ENCODE data around the gene OASL. TPM values are rescaled to one million over a fixed set of nuclear protein-coding genes. Genes with fewer than 3 reads are reported as not detected.

Gene OASL
- total RNA-seq, 2 experiments from 2014 or later = 29.2 to 33.5 TPM

DNA sequence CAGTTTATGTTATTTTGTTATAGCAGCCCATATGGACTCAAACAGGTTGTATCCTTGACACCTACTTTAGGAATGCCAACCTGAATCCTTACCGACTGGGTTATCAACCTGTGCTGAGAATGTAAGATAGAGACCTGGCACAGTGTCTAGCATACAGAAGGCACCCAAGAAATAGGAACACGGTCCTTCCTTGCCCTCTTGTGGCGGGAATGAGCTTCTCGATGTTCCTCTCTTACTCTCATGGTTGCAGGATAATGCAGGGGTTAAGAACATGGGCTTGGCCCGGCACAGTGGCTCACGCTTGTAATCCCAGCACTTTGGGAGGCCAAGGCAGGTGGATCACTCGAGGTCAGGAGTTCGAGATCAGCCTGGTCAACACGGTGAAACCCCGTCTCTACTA is 29.3 kb downstream of the OASL start:
- Mint-ChIP-seq H3K4me3 (no peak overlapping the region), H3K36me3 (ENCODE audit: low read depth) (peaks cover 39% of the 10 kb centered on the region), H3K27ac (no peak overlapping the region), H3K4me1 (ENCODE audit: low read depth) (peaks cover 10% of the 10 kb centered on the region), H3K9me3 (ENCODE audit: insufficient read depth) (no peaks in the 10 kb centered on the region), H3K27me3 (ENCODE audit: low read depth) (no peaks in the 10 kb centered on the region)
- ATAC-seq (no peak), DNase-seq (no peak)
- ChIA-PET POLR2A (no interaction called here), CTCF (interaction anchor here (1.2 to 1.3 kb wide), 2 partner anchors 38 to 50 kb away, joined by 3 to 5 read pairs; no protein-coding TSS in a partner anchor)

GRCh38 chr12:121008347-121009098 is 30.5 kb downstream of the OASL start:
- DNase-seq (no peak), ATAC-seq (no peak)
- ChIA-PET POLR2A (no interaction called here), CTCF (interaction anchor here (1.0 to 1.3 kb wide), 2 partner anchors 37 to 52 kb away, joined by 3 read pairs; no protein-coding TSS in a partner anchor)
- H3K4me3 Mint-ChIP-seq = no peak overlapping the region
- H3K9me3 Mint-ChIP-seq (ENCODE audit: insufficient read depth) = no peaks in the 10 kb centered on the region
- no peaks in the 10 kb centered on the region for H3K27me3 Mint-ChIP-seq (ENCODE audit: low read depth)
- H3K27ac Mint-ChIP-seq = no peak overlapping the region
- peaks cover 5% of the 10 kb centered on the region for H3K4me1 Mint-ChIP-seq (ENCODE audit: low read depth)
- peaks cover 44% of the 10 kb centered on the region for H3K36me3 Mint-ChIP-seq (ENCODE audit: low read depth)

GRCh38 chr12:121005346-121005815 is 33.7 kb downstream of the OASL start:
- POLR2A ChIA-PET = no interaction called here

GRCh38 chr12:121004253-121004815 is 34.7 kb downstream of the OASL start:
- DNase-seq (no peak), ATAC-seq (no peak)
- CTCF ChIA-PET = interaction anchor here (0.7 to 4.7 kb wide), 6 partner anchors 55 to 423 kb away, joined by 3 to 54 read pairs (median 3); partner anchors contain the start of gene POP5
- peaks cover 31% of the 10 kb centered on the region for H3K36me3 Mint-ChIP-seq (ENCODE audit: low read depth)
- H3K27ac Mint-ChIP-seq = no peak overlapping the region
- no peaks in the 10 kb centered on the region for H3K9me3 Mint-ChIP-seq (ENCODE audit: insufficient read depth)
- no peak overlapping the region for H3K4me3 Mint-ChIP-seq
- POLR2A ChIA-PET = no interaction called here
- H3K4me1 Mint-ChIP-seq (ENCODE audit: low read depth) = peaks cover 12% of the 10 kb centered on the region
- H3K27me3 Mint-ChIP-seq (ENCODE audit: low read depth) = no peaks in the 10 kb centered on the region

More at GRCh38 chr12:121005346-121005815, 33.7 kb downstream of the OASL start:
- CTCF ChIA-PET = interaction anchor here (0.7 to 4.7 kb wide), 28 partner anchors 9 to 424 kb away, joined by 3 to 54 read pairs (median 4); partner anchors contain the start of genes OASL and POP5
- peaks cover 37% of the 10 kb centered on the region for H3K36me3 Mint-ChIP-seq (ENCODE audit: low read depth)
- ATAC-seq = peak; percentile 62
- H3K9me3 Mint-ChIP-seq (ENCODE audit: insufficient read depth) = no peaks in the 10 kb centered on the region
- H3K4me1 Mint-ChIP-seq (ENCODE audit: low read depth) = peaks cover 12% of the 10 kb centered on the region
- no peaks in the 10 kb centered on the region for H3K27me3 Mint-ChIP-seq (ENCODE audit: low read depth)
- H3K4me3 Mint-ChIP-seq = no peak overlapping the region
- peak overlapping the region; percentile 46 for H3K27ac Mint-ChIP-seq
- peak; percentile 67 for DNase-seq

- ChIA-PET POLR2A (interaction anchor here (0.6 kb wide), 1 partner anchor 10 kb away, joined by 3 read pairs; no protein-coding TSS in a partner anchor), CTCF (interaction anchor here (4.7 kb wide), 1 partner anchor 56 kb away, joined by 54 read pairs; no protein-coding TSS in a partner anchor)
- no peaks in the 10 kb centered on the region for H3K27me3 Mint-ChIP-seq (ENCODE audit: low read depth)
Measured at GRCh38 chr12:121003650-121004049, 35.4 kb downstream of the OASL start.

DNA sequence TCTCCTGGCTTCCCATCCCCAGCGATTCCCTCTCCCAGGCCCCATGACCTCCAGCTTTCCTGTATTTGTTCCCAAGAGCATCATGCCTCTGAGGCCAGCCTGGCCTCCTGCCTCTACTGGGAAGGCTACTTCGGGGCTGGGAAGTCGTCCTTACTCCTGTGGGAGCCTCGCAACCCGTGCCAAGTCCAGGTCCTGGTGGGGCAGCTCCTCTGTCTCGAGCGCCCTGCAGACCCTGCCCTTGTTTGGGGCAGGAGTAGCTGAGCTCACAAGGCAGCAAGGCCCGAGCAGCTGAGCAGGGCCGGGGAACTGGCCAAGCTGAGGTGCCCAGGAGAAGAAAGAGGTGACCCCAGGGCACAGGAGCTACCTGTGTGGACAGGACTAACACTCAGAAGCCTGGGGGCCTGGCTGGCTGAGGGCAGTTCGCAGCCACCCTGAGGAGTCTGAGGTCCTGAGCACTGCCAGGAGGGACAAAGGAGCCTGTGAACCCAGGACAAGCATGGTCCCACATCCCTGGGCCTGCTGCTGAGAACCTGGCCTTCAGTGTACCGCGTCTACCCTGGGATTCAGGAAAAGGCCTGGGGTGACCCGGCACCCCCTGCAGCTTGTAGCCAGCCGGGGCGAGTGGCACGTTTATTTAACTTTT is 37.1 kb downstream of the OASL start:
- ATAC-seq (no peak), DNase-seq (no peak)
- peak overlapping the region; percentile 33 for H3K27ac Mint-ChIP-seq
- no peak overlapping the region for H3K4me3 Mint-ChIP-seq
- H3K9me3 Mint-ChIP-seq (ENCODE audit: insufficient read depth) = no peaks in the 10 kb centered on the region
- peaks cover 12% of the 10 kb centered on the region for H3K4me1 Mint-ChIP-seq (ENCODE audit: low read depth)
- no peaks in the 10 kb centered on the region for H3K27me3 Mint-ChIP-seq (ENCODE audit: low read depth)
- peaks cover 20% of the 10 kb centered on the region for H3K36me3 Mint-ChIP-seq (ENCODE audit: low read depth)
- CTCF ChIA-PET = interaction anchor here (0.9 kb wide), 1 partner anchor 9 kb away, joined by 4 read pairs; no protein-coding TSS in a partner anchor
- POLR2A ChIA-PET = no interaction called here

More at GRCh38 chr12:121003650-121004049, 35.4 kb downstream of the OASL start:
- peaks cover 28% of the 10 kb centered on the region for H3K36me3 Mint-ChIP-seq (ENCODE audit: low read depth)
- peaks cover 12% of the 10 kb centered on the region for H3K4me1 Mint-ChIP-seq (ENCODE audit: low read depth)
- no peak for DNase-seq
- no peak overlapping the region for H3K4me3 Mint-ChIP-seq
- H3K9me3 Mint-ChIP-seq (ENCODE audit: insufficient read depth) = no peaks in the 10 kb centered on the region
- no peak overlapping the region for H3K27ac Mint-ChIP-seq
- ATAC-seq = no peak

GRCh38 chr12:121001060-121001459 is 38.0 kb downstream of the OASL start:
- H3K27me3 Mint-ChIP-seq (ENCODE audit: low read depth) = no peaks in the 10 kb centered on the region
- peaks cover 12% of the 10 kb centered on the region for H3K4me1 Mint-ChIP-seq (ENCODE audit: low read depth)
- H3K4me3 Mint-ChIP-seq = no peak overlapping the region
- ATAC-seq (no peak), DNase-seq (no peak)
- no peaks in the 10 kb centered on the region for H3K9me3 Mint-ChIP-seq (ENCODE audit: insufficient read depth)
- H3K27ac Mint-ChIP-seq = peak overlapping the region; percentile 15
- H3K36me3 Mint-ChIP-seq (ENCODE audit: low read depth) = peaks cover 17% of the 10 kb centered on the region
- POLR2A ChIA-PET = no interaction called here
- CTCF ChIA-PET = no interaction called here

- no peak overlapping the region for H3K27ac Mint-ChIP-seq
- H3K4me1 Mint-ChIP-seq (ENCODE audit: low read depth) = peaks cover 12% of the 10 kb centered on the region
- no peak overlapping the region for H3K4me3 Mint-ChIP-seq
- CTCF ChIA-PET = no interaction called here
- POLR2A ChIA-PET = no interaction called here
- H3K9me3 Mint-ChIP-seq (ENCODE audit: insufficient read depth) = no peaks in the 10 kb centered on the region
- no peak for DNase-seq
- peaks cover 16% of the 10 kb centered on the region for H3K36me3 Mint-ChIP-seq (ENCODE audit: low read depth)
- H3K27me3 Mint-ChIP-seq (ENCODE audit: low read depth) = peaks cover 3% of the 10 kb centered on the region
- no peak for ATAC-seq
Measured at GRCh38 chr12:121000530-121000929, 38.5 kb downstream of the OASL start.

GRCh38 chr12:120999191-121000120 is 39.6 kb downstream of the OASL start:
- no peak for ATAC-seq
- ChIA-PET POLR2A (interaction anchor here (0.6 kb wide), 2 partner anchors 255 to 515 kb away, joined by 3 to 4 read pairs; no protein-coding TSS in a partner anchor), CTCF (no interaction called here)
- Mint-ChIP-seq H3K4me3 (no peak overlapping the region), H3K27ac (no peak overlapping the region), H3K4me1 (ENCODE audit: low read depth) (peaks cover 8% of the 10 kb centered on the region), H3K36me3 (ENCODE audit: low read depth) (peaks cover 12% of the 10 kb centered on the region), H3K9me3 (ENCODE audit: insufficient read depth) (no peaks in the 10 kb centered on the region), H3K27me3 (ENCODE audit: low read depth) (peaks cover 13% of the 10 kb centered on the region)
- DNase-seq = no peak

DNA sequence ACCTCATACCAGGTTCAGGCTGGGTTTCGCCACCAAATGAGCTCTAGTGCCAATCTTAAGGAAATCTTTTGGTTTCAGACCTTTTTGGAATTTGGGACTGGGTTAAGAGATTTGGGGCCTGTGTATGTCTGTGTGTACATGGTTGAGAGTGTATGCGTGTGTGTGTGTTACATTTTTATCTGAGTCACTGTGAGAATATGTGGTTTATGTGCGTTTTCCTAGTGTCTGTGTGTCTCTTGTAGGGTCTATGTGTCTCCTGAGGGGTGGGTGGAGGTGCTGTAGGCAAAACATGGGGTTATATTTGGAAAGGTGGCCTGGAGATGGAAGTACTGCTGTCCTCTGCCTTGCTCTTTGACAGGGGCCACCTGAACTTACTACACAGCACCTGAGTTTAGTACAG is 40.6 kb downstream of the OASL start:
- DNase-seq = no peak
- peaks cover 3% of the 10 kb centered on the region for H3K36me3 Mint-ChIP-seq (ENCODE audit: low read depth)
- no peaks in the 10 kb centered on the region for H3K9me3 Mint-ChIP-seq (ENCODE audit: insufficient read depth)
- ChIA-PET POLR2A (no interaction called here), CTCF (no interaction called here)
- peaks cover 14% of the 10 kb centered on the region for H3K27me3 Mint-ChIP-seq (ENCODE audit: low read depth)
- peaks cover 8% of the 10 kb centered on the region for H3K4me1 Mint-ChIP-seq (ENCODE audit: low read depth)
- ATAC-seq = no peak
- no peak overlapping the region for H3K27ac Mint-ChIP-seq
- H3K4me3 Mint-ChIP-seq = no peak overlapping the region

DNA sequence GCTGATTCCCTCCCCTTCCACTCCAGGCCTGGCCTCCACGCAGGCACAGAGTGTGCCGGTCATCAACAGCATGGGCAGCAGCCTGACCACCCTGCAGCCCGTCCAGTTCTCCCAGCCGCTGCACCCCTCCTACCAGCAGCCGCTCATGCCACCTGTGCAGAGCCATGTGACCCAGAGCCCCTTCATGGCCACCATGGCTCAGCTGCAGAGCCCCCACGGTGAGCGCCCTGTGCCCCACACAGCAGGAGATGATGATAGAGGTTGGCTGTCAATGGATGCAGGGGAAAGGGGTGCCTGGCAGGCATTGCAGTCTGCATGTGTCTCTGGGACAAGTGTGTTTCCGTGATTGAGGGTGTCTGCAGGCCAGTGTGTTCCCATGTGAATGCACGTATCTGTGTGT is 41.6 kb downstream of the OASL start:
- Mint-ChIP-seq H3K27me3 (ENCODE audit: low read depth) (peaks cover 20% of the 10 kb centered on the region), H3K4me3 (no peak overlapping the region), H3K36me3 (ENCODE audit: low read depth) (no peaks in the 10 kb centered on the region), H3K27ac (no peak overlapping the region), H3K9me3 (ENCODE audit: insufficient read depth) (no peaks in the 10 kb centered on the region), H3K4me1 (ENCODE audit: low read depth) (peaks cover 8% of the 10 kb centered on the region)
- POLR2A ChIA-PET = no interaction called here
- DNase-seq (no peak), ATAC-seq (no peak)
- CTCF ChIA-PET = no interaction called here

Measured in activated CD8-positive, alpha-beta T cell treated with anti-CD3 and anti-CD28 coated beads, Interleukin-2, amount 10 ng/mL, durations not matched to agents 7 days and 5 days (primary cell).